Esophagus squamous epithelium (tissue), 5 donors: ENCODE results near the gene EVA1A. TPM values are rescaled to one million over a fixed set of nuclear protein-coding genes. Genes with fewer than 3 reads are reported as not detected.

Source experiments
- DNase-seq: peaks from one replicate; lab custom pipeline; 2025; lab: John Stamatoyannopoulos, UW
- H3K27ac ChIP-seq, 4 donors: fragments of 200-600 bp; sonication (generic); one replicate each; pipeline ENCODE4 v1.5.1; 2016 to 2019; ENCODE audit warnings: mild to moderate bottlenecking in 1 of 4
- H3K27me3 ChIP-seq, 4 donors: fragments of 200-600 bp; sonication (generic); 1 replicate in 3 of 4; 2 replicates in 1 of 4; pipeline versions ENCODE4 v1.5.1 to v1.6.0; 2017 to 2021; ENCODE audit warnings: antibody characterized with exemption in 1 of 4
- H3K36me3 ChIP-seq, 3 donors: fragments of 200-600 bp; sonication (generic); one replicate each; pipeline ENCODE4 v1.5.1; 2016 to 2019
- H3K4me1 ChIP-seq, 3 donors: fragments of 200-600 bp; sonication (generic); one replicate each; pipeline ENCODE4 v1.5.1; 2017 to 2019
- H3K4me3 ChIP-seq, 4 donors: fragments of 200-600 bp; sonication (generic); 1 replicate in 3 of 4; 2 replicates in 1 of 4; pipeline ENCODE4 v1.5.1; 2016 to 2019; ENCODE audit warnings: mild to moderate bottlenecking in 2 of 4, moderate library complexity in 1 of 4
- H3K9me3 ChIP-seq, 3 donors: fragments of 200-600 bp; sonication (generic); one replicate each; pipeline ENCODE4 v1.5.1; 2016 to 2019
- CTCF ChIP-seq, 6 experiments: fragments of 450-650 bp in 4 of 6; fragments of 200-600 bp in 2 of 6; sonication (generic) in 2 of 6; IDR thresholded peaks; one replicate each; pipeline ENCODE4 v1.5.1; 2016 to 2019; ENCODE audit warnings: antibody characterized with exemption in 6 of 6, mild to moderate bottlenecking in 4 of 6, moderate library complexity in 4 of 6
- POLR2A ChIP-seq, 4 donors: fragments of 450-650 bp; IDR thresholded peaks; one replicate each; pipeline ENCODE4 v1.6.1; 2017; ENCODE audit warnings: antibody characterized with exemption in 4 of 4, mild to moderate bottlenecking in 4 of 4, moderate library complexity in 3 of 4
- WGBS, 2 donors: methylation state at CpG; one replicate each; pipeline ENCODE4 v1.1.5; 2018; 5-methylcytosine and 5-hydroxymethylcytosine counted together
- intact Hi-C: fragments of 100-400 bp; cut with DNase I; formaldehyde crosslinking; loops from one replicate; pipeline ENCODE4 v1.15.0; 2022
- total RNA-seq, 4 donors: library from RNA; depleted of rRNA; stranded (reverse); fragments of >200 nt; gene quantifications; one replicate each; pipeline ENCODE4 v1.1.0, GENCODE V29; 2016
- donor health status: DM: yes; HTN: yes; CAD: no.

Gene EVA1A
- total RNA-seq, 4 donors from 2014 or later: 0.26 to 9.4 (median 2.3) TPM; not detected in 1

DNA sequence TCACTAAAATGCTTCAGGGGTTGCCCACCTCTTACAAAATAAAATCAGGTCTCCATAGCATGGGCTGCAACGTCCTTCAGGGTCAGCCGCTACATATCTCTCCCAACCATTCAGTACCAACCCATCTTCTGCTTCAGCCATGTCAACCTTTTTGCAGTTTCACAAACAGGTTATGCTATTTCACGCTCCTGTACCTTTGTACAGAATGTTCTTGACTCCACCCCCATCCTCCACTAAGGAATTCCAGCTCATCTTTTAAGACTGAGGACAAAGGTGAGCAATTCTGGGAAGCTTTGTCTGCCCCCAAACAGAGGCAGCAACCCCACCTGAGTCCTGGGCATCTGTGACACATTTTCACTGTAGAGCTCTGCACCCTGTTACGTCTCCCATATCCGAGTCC lies 8.8 kb upstream of the EVA1A start:
- no peak for DNase-seq
- H3K4me1 ChIP-seq: peaks cover 0 to 17% (median 4%) of the 10 kb centered on the region in 3 donors
- no peaks in the 10 kb centered on the region for H3K36me3 ChIP-seq
- no peak for TF ChIP-seq POLR2A (IDR thresholded peaks at IDR 0.05)
- no peak for TF ChIP-seq CTCF (IDR thresholded peaks at IDR 0.05)
- intact Hi-C loops: no loop called here
- no peak overlapping the region for H3K27ac ChIP-seq
- no peak overlapping the region for H3K4me3 ChIP-seq
- WGBS, 2 donors: 86 to 87% methylated on average over 5 of the region's 5 CpGs
- H3K27me3 ChIP-seq: peaks cover 0 to 12% (median 0%) of the 10 kb centered on the region in 4 donors
- no peaks in the 10 kb centered on the region for H3K9me3 ChIP-seq

- Histone ChIP-seq H3K27me3 (peaks cover 0 to 23% (median 0%) of the 10 kb centered on the region in 4 donors), H3K27ac (no peak overlapping the region), H3K9me3 (no peaks in the 10 kb centered on the region), H3K4me3 (no peak overlapping the region), H3K36me3 (no peaks in the 10 kb centered on the region), H3K4me1 (peaks cover 0 to 17% (median 4%) of the 10 kb centered on the region in 3 donors)
- no peak for TF ChIP-seq CTCF (IDR thresholded peaks at IDR 0.05)
- no peak for TF ChIP-seq POLR2A (IDR thresholded peaks at IDR 0.05)
- intact Hi-C loops: no loop called here
- 91 to 100% methylated on average over 1 of the region's 1 CpG for WGBS, 2 donors
- DNase-seq: no peak
These were observed 7.4 kb upstream of the EVA1A start for GRCh38 chr2:75568174-75568573.

DNA sequence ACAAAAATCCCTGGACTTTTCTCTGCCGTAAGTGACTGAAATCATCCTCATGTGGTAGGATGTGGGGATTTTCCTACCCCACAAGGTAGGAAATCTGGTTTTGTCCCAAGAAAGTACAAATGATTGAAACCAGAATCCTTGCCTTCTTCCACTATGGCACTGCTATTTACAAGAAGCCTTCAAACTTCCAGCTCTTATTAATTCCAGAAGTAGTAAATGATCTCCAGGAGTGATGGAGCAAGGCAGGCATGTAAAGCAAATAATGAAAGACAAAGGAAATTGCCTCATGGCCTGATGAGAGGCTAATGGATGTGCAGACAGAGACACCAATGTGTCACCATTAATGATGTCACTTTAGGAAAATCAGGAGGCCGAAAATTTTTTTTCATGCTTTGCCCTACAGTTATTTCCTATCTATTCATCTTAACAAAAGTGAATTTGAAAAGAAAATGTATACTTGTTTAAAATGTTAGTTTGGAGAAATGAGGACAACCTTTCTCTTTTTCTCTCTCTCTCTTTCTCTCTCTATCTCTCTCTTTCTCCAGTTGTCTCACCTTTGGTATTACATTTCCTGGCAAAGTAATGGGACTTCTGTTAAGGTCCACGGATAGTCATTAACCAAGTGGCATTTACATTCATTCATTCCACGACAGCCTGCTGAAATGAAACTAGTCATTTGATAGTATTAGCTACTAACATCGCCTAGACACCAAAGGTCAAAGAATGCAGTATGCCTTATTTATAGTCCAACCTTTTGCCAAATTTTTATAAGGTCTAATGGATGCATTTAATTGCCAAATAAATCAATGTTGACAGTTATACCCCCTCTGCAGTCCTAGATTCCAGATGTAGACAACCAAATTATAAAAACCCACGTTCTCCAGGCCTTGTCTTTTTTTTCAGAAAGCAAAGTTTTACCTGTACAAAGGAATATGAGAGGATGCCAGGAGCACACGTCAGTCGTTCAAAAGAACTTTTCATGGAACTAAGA lies 5.0 kb upstream of the EVA1A start:
- TF ChIP-seq CTCF (IDR thresholded peaks at IDR 0.05) (no peak), POLR2A (IDR thresholded peaks at IDR 0.05) (no peak)
- Histone ChIP-seq H3K27me3 (peaks cover 0 to 47% (median 0%) of the 10 kb centered on the region in 4 donors), H3K9me3 (no peaks in the 10 kb centered on the region), H3K4me1 (peaks cover 0 to 16% (median 4%) of the 10 kb centered on the region in 3 donors), H3K36me3 (no peaks in the 10 kb centered on the region), H3K4me3 (no peak overlapping the region), H3K27ac (no peak overlapping the region)
- no peak for DNase-seq
- intact Hi-C loops: no loop called here
- WGBS, 2 donors: 60 to 66% methylated on average over 8 of the region's 8 CpGs

- Histone ChIP-seq H3K36me3 (no peaks in the 10 kb centered on the region), H3K9me3 (no peaks in the 10 kb centered on the region), H3K27me3 (peaks cover 0 to 56% (median 0%) of the 10 kb centered on the region in 4 donors), H3K27ac (no peak overlapping the region), H3K4me3 (no peak overlapping the region), H3K4me1 (peaks cover 6 to 16% (median 6%) of the 10 kb centered on the region in 3 donors)
- TF ChIP-seq CTCF (IDR thresholded peaks at IDR 0.05): no peak
- no peak for TF ChIP-seq POLR2A (IDR thresholded peaks at IDR 0.05)
- no peak for DNase-seq
- intact Hi-C loops: no loop called here
- 68 to 86% methylated on average over 2 to 4 of the region's 4 CpGs for WGBS, 2 donors
These were observed 4.1 kb upstream of the EVA1A start for GRCh38 chr2:75564713-75565359.
